GM21576 (cell line): ENCODE measurements around the gene TEDC2.
"Not testable (repeated sequence)": the region's sequence is repeated elsewhere in the genome, so short reads cannot be mapped to it uniquely, and the experiment has no call there.

Source experiments
- ATAC-seq: cut with Tn5 transposase; IDR thresholded peaks from one replicate; pipeline ENCODE4 v1.9.1; 2021; ENCODE audit warnings: mild to moderate bottlenecking, moderate library complexity; ENCODE audit not compliant: unreplicated experiment

Gene TEDC2

GRCh38 chr16:2475413-2476344 is 15.8 kb downstream of the TEDC2 start:
- ATAC-seq, result no peak

GRCh38 chr16:2476345-2476720 is 16.4 kb downstream of the TEDC2 start:
- ATAC-seq, result no peak

- no peak for ATAC-seq
These were observed 16.8 kb downstream of the TEDC2 start for GRCh38 chr16:2476741-2477140.

GRCh38 chr16:2477327-2477726 is 17.4 kb downstream of the TEDC2 start:
- ATAC-seq, result no peak

- no peak for ATAC-seq
These were observed 18.4 kb downstream of the TEDC2 start for GRCh38 chr16:2478279-2478678.

GRCh38 chr16:2479996-2480395 is 20.1 kb downstream of the TEDC2 start:
- not testable (repeated sequence) for ATAC-seq

- no peak for ATAC-seq
These were observed 21.0 kb downstream of the TEDC2 start for GRCh38 chr16:2480948-2481347.

GRCh38 chr16:2481676-2482075 is 21.8 kb downstream of the TEDC2 start:
- no peak for ATAC-seq

- ATAC-seq, result no peak
These were observed 22.3 kb downstream of the TEDC2 start for GRCh38 chr16:2482249-2482648.

- ATAC-seq, result no peak
These were observed 23.0 kb downstream of the TEDC2 start for GRCh38 chr16:2482708-2483534.

GRCh38 chr16:2483939-2484897 is 24.3 kb downstream of the TEDC2 start:
- no peak for ATAC-seq

- no peak for ATAC-seq
These were observed 25.1 kb downstream of the TEDC2 start for GRCh38 chr16:2484898-2485508.

- no peak for ATAC-seq
These were observed 26.1 kb downstream of the TEDC2 start for GRCh38 chr16:2485811-2486507.

- ATAC-seq, result no peak
These were observed 27.0 kb downstream of the TEDC2 start for GRCh38 chr16:2486645-2487516.

GRCh38 chr16:2487517-2487842 is 27.6 kb downstream of the TEDC2 start:
- ATAC-seq, result no peak

- ATAC-seq, result no peak
These were observed 28.1 kb downstream of the TEDC2 start for GRCh38 chr16:2487903-2488531.

GRCh38 chr16:2489581-2489980 is 29.7 kb downstream of the TEDC2 start:
- ATAC-seq, result no peak
